ENCODE measurements around the gene PFKFB3.
A peak's percentile ranks its signal among the peaks of the same experiment; 100 is the strongest.
"Not testable (repeated sequence)": the region's sequence is repeated elsewhere in the genome, so short reads cannot be mapped to it uniquely, and the experiment has no call there.

Gene PFKFB3

DNA sequence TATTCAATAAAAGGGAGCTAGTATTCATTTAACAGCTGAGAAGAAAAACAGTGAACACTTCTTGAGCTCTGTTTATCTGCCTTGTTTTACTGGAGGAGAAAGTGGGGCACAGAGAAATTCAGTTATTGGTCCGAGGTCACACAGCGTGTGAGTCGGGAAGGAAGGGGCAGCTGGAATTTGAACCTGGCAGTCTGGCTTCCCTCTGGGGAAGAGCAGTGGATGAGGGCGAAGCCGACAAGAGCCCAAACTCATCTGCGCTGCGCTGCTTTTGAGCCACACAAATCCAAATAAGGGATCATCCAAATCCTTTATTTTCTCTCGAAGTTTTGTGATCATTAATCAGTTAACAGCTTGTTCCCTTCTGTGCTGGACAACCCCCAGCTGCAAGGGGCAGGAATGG, 23.7 kb upstream of the PFKFB3 start:
- DNase-seq, result no peak

DNA sequence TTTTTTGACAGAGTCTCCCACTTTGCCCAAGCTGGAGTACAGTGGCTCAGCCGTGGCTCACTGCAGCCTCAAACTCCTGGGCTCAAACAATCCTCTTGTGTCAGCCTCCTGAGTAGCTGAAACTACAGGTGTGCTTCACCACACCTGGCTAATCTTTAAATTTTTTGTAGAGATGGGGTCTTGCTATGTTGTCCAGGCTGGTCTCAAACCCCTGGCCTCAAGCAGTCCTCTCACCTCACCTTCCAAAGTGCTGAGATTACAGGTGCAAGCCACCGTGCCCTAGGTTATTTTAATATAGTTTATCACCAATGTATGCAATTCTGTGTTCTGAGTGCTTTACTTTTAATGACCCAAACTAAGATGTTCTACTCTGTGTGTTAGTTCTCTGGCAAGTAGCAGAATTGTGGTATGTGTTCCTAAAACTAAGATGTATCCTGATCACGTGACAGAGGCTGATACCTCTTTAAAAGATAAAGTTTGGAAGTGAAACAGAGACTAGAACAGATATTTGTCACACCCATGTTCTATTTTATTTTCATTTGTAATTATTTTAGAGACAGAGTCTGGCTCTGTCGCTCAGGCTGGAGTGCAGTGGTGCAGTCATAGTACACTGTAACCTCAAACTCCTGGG, 22.1 kb upstream of the PFKFB3 start:
- DNase-seq, result no peak

DNA sequence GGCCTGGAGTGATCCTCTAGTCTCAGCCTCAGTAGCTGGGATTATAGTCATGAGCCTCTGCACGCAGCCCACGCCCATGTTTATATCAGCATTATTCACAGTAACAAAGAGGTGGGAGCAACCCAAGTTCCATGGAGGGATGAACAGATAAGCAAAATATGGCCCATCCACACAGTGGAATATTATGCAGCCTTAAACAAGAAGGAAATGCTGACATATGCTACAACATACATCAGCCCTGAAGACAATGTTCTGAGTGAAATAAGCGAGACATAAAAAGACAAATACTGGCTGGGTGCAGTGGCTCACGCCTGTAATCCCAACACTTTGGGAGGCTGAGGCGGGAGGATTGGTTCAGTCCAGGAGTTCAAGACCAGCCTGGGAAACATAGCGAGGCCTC, 21.5 kb upstream of the PFKFB3 start:
- no peak for DNase-seq

DNA sequence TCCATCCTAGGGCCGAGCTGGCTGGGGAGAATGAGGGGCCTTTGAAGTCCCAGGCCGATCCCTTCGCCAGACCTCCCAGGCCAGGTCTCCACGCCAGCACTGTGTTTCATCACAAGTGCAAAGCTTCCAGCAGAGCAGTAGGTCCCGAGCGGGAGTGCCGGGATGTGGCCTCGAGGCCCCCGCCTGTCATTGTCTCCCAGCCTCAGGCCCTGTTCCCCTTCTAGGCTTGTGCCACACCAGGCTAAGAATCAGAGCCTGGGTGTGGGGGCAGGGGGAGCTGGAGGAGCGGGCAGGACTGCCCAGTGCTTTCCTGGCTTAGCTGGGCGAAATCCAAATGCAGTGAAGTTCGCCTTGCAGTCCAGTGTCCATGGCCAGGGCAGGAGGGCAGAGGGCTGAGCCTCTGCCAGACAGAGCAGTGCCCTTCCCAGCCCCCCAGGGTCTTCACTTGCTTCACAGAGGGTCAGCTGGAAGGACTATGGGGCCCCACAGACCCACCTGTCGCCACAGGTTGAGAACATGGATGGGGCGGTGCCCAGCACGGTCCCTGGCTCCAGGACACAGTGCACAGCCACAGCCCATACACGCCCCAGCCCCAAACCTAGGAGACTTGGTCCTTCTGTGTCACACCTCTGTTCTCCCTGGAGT, 20.2 kb upstream of the PFKFB3 start:
- no peak for DNase-seq

DNA sequence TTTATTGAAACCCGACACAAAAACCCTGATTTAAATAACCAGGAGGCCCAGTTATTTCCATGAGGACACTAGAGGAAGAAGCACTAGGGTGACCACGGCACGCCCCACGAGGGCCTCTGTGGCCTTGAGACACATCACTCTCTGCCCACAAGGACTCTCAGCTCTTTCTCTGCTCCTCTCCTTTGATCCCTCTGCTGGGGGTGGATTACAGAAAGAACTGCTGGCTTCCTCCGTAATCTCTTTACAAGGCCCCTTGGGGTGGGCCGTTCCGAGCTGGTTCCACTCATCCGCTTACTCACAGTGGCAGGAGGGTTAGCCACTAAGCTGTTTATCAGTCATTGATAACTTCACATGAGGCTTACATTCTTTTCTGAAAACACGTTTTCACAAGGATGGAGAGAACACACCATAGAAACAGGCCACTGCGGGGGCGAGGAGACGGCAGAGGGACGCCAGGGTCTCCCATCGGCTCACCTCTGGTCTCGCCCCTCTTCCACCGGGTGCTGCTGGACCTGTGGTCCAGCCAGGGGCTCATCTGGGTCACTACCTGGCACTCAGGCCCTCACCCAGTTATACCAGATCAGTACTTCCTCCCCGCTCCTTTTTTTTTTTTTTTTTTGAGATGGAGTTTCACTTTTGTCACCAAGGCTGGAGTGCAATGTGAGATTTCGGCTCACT, 17.6 kb upstream of the PFKFB3 start:
- DNase-seq, result no peak

DNA sequence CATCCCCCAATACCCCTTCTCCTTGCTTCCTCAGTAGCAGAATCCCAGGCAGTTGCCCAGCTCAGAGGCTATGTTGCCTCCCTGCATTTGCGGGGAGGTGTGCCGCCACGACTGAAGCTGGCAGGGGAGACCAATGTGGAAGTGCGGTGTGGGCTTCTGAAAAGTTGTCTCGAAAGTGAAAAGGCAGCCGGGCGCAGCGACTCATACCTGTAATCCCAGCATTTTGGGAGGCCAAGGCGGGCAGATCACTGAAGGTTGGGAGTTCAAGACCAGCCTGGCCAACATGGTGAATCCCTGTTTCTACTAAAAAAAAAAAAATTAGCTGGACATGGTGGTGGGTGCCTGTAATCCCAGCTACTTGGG, 15.9 kb upstream of the PFKFB3 start:
- no peak for DNase-seq

DNA sequence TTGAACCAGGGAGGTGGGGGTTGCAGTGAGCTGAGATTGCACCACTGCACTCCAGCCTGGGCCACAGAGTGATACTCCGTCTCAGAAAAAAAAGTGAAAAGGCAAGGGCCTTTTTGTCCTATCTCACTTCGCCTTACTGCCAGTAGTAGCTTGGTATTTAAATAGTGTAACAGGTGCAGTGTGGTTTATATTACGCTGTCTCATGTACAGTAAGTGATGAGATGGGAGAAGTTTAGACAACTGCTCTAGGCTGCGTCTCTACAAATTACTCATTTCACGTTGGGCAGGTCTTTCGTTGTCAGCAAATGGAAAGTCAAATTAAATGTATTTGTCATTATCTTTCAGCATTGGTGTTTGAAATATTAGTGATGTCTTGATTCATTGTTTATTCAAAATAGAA, 15.5 kb upstream of the PFKFB3 start:
- no peak for DNase-seq

DNA sequence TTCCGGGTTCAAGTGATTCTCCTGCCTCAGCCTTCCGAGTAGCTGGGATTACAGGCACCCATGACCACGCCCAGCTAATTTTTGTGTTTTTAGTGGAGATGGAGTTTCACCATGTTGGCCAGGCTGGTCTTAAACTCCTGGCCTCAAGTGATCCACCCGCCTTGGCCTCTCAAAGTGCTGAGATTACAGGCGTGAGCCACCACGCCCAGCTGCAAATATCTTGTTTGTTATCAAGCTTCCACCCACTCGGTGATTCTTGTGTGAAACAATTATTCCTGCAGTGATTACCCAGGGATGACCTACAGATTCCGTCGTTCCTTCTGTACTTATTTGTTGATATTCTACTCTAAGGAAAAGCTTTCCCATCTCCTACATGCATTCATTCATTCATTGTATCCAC, 12.7 kb upstream of the PFKFB3 start:
- DNase-seq, result not testable (repeated sequence)

DNA sequence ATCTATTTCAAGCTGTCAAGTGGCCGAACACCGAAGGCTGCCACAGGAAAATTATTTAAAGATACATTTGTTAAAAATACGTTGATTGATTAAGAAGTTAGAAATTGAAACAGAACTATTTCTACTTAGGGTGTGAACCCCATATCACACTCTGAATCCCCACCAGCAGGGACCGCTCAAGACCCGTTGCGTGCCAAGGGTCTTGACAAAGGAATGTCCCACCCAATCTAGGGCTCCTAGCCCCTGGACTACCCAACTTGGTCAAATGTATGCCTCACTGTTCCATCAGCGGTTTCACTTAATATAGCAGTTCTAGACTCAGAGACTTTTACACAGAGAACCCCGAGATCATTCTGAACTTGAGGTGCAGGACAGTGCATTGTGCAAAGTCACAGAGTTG, 11.6 kb upstream of the PFKFB3 start:
- DNase-seq, result no peak

DNA sequence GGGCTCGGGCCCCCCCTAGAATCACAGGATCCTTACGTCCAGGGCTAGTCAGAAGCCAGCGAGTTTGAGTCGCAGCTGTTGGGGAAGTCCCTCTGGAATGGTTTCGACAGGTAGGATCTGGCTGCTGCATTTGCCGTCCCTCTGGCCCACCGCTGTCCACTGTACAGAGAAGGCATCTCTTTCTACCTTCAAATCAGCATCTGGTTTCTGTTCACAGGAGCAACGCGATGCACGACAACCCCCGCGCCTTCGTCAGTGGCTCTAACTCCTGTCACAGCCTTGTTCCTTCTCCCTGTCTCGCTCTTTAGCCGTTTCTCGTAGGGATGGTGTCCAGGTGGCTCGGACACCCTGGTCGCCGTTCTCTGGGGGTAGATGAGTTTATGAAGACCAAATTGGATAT, 11.2 kb upstream of the PFKFB3 start:
- no peak for DNase-seq

DNA sequence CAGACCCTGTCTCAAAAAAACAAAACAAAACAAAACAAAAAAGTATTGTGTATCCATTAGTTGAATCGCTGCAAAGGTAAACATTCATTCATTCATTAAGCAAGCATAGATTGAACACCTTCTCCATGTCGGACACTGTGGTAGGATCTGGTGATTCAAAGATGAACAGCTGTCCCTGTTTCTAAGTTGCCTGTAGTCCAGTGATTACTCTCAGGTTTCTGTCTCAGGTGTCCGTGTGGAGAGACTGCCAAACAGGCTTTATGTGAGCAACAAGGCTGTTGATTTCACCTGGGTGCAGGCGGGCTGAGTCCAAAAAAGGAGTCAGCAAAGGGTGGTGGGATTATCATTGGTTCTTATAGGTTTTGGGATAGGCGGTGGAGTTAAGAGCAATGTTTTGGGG, 9.4 kb upstream of the PFKFB3 start:
- DNase-seq, result not testable (repeated sequence)

DNA sequence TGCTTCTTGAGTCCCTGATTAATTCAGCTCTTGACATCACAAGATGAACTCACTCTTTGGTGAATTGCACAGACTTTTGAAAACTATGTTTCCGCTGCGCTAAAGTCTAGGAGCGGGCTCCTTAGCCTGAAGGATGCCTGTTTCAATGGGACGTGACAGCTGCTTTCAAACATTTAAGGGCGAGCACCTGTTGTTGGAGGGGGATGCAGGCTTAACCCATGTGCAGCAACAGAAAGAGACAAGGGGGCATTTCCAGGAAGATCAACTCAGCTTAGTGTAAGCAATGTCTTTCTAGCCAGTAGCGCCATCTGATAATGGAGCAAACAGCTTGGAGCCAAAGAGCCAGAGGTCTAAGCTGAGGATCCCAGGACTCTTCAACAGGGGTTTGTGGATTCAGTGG, 8.4 kb upstream of the PFKFB3 start:
- DNase-seq, result no peak

DNA sequence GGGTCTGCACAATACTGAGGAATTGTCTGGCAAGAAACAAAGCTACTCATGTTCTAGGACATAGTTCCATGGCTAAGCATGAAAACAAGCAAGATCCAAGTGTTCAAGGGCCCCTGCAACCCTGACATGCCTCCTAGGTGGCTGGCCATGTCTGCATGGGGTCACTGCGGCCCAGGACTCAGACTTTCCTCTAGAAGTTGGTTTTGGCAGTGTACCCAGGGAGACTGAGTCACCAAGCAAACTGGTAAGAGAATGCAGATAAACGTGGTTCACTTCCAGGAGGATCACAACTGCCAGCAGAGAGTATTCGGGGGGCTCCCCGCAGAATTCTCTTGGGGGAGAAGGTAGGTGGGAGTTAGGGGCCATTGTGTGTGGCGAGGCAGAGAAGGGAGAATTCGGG, 7.4 kb upstream of the PFKFB3 start:
- DNase-seq, result no peak

DNA sequence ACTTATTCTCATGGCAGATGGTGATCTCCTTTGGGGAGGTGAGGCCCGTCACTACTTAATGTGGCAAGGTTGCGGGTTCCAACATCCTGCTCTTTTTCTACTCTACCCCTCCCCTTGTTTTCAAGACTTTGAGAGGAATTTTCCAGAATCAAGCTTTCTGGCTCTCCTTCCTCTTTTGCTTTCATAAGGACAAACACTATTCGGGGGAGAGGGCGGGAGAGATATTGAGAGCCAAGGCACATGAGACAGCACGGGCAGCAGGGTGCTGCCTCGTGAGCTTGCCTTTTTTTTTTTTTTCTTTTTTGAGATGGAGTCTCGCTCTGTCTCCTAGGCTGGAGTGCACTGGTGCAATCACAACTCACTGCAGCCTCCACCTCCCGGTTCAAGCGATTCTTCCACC, 6.9 kb upstream of the PFKFB3 start:
- DNase-seq, result no peak

DNA sequence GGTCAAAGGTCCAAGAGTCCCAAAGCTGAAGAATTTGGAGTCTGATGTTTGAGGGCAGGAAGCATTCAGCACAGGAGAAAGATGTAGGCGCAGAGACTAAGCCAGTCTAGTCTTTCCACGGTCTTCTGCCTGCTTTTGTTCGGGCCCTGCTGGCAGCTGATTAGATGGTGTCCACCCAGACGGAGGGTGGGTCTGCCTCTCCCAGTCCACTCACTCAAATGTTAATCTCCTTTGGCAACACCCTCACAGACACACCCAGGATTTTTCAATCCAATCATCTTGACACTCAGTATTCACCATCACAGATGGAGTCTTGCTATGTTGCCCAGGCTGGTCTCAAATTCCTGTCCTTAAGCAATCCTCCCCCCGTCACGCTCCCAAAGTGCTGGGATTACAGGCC, 6.2 kb upstream of the PFKFB3 start:
- DNase-seq, result not testable (repeated sequence)

DNA sequence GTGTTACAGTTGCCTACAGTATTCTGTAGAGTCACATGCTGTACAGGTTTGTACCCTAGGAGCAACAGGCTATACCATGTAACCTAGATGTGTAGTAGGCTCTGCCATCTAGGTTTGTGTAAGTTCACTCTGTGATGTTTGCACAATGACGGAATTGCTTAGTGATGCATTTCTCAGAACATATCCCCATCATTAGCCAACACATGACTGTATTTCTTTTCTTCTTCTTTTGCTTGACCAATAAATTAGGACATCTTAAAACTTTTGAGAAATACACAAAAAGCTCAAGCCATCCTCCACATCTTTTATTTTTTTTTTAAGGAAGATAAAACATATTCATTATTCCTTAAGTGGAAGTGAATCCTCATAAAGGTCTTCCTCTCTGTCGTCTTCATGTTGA, 5.4 kb upstream of the PFKFB3 start:
- DNase-seq, result no peak

DNA sequence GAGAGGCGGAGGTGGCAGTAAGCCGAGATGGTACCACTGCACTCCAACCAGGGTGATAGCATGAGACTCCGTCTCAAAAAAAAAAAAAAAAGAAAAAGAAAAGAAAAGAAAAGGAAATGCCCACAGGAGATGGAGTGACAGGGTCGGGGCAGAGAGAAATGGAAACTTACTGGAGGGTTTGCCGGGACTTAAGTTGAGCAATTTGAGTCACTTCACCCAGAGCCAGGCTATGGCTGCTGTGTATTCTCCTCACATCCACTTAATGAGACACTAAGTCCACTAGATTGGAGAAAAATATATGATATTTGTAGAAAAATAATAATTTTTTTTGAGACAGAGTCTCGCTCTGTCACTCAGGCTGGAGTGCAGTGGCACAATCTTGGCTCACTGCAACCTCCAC, 4.6 kb upstream of the PFKFB3 start:
- DNase-seq, result no peak

DNA sequence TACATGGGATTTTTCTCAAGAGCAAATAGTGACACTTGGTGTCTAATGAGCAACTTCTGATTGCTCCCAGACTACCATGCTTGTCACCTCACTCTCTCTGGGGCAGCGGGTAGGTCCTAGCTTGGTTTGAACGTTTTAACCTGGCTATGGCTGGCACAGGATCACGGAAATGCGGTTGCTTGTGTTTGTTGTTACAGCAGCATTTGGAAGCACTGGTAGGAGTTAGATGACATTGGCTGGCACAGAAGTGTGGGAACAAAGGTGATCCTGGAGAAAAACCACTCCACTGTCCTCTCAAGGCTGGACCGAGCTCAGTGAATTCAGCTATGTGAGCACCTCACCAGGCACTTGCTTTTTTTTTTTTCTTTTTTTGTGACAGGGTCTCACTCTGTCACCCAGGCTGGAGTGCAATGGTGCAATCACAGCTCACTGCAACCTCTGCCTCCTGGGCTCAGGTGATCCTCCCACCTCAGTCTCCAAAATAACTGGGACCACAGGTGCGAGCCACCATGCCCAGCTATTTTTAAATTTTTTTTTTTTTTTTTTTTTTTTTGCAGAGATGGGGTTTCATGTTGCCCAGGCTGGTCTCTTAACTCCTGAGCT, 3.5 kb upstream of the PFKFB3 start:
- peak; percentile 64 for DNase-seq

DNA sequence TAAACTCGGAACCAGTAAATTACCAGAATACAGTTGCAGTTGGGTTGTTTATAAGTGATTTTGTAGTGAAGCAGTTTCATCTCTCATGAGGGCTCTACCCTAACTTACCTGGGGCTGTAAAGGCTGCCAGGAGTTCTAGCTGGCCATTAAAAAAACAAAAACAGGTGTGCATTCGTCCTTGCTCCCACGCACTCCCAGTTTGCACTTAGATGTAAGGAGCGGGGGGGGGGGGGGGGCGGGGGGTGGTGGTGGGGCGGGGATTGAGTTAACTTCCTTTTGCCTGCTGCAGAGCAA, 2.3 kb upstream of the PFKFB3 start:
- DNase-seq, result no peak

DNA sequence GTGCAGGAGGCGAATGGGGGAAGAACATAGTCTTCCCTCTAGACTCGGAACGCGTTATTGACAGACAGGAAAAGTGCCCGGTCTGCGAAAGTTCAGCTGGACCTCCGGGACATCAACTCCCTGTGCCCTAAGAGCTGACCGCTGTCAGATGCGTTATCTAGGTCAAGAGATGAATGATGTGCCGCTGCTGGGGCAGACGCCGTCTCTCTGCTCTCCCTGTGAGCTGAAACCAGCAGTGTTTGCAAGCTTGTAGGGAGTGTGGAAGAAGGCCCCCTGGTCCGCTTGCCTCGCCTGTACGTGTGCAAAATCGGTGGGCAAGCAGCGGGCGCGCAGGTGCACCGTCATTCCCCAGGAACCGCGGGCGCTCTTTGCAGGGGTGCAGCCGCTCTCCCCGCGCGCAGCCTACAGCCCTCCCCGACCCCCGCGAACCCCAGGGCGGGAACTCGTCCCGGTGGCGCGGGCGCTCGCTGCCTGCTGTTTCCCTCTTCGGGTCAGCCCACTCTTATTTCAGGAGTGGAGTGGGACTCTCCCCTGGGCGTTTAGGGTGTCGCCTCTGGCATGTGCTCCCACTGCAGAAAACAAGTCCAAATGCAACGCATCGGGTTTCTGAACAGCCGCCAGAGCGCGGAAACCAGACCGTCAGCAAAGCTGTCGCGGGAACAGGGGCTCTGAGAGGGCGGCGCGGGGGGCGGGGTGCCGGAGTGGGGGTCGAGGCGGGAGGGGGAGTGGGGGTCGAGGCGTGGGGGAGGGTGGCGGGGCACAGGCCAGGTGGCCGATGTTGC, 1.8 kb upstream of the PFKFB3 start:
- DNase-seq, result no peak

DNA sequence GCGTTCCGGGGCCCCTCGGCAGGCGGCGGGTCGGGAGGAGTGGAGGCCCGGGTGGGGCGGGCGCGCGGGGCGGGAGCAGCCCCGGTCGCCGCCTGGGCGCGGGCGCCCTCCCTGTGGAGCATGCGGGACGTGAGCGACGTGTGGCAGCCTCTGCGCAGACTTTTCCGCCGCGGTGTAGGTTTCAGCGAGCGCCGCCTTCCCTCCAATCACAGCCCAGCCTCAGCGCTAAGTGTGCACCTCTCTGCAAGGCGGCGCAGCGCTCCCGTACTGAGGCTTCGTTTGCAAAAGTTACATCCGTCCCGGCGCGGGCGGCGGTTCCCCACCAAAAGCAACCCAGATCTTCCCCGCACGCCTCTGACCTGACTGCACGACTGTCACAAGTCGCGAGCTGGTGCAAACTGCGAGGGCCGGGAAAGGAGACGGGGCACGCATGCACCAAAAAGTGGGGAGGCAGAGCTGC, 1.2 kb upstream of the PFKFB3 start:
- DNase-seq, result no peak

DNA sequence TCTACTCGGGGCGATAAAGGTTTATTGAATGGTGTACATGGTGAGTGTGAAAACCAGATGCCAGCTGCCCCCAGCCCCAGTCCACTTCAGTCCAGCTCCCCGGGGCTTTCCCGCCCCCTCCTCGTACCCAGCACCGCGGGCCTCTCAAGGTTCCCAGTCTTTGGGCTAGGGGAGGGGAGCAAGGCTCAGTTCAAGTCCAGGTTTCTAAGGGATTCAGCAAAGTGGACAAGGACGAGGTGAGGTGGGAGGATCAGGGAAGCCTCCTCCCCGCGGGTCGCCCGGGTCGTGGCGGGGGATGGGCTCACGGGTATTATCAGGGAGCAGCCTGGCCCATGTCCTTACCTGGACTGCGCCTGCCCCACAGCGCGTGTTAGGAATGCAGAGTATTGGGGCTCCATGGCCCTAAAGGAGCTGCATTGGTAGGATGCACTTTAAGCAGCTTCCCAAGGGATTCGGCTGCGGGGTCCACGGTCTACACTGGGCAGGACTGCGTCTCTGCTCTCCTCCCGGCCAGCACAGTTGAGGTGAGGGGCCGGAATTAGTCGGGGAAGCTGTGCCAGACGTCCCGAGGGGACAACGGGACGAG, 541 bp upstream of the PFKFB3 start:
- no peak for DNase-seq
